ENCODE data around the gene RPL7L1.
A peak's percentile ranks its signal among the peaks of the same experiment; 100 is the strongest.

RPL7L1 gene

GRCh38 chr6:42928986-42929820, 49.8 kb downstream of the RPL7L1 start, which contains the start of gene CNPY3:
Gene CNPY3 (plus strand): TSS chr6:42929480. CDS start chr6:42929571, 91 bp downstream.
- peak; percentile 92 for DNase-seq (ENCODE audit: low spot score)
- in situ Hi-C loops (cut with MboI; ENCODE audit: low sequenced_read_pairs, unreplicated experiment), result no loop called here
- TF ChIP-seq CTCF (IDR thresholded peaks at IDR 0.05; ENCODE audit: borderline replicate concordance, control extremely low read depth, extremely low read depth, insufficient read depth, missing control alignments), result no peak

- peak; percentile 81 for DNase-seq (ENCODE audit: low spot score)
- in situ Hi-C loops (cut with MboI; ENCODE audit: low sequenced_read_pairs, unreplicated experiment), result no loop called here
Measured at GRCh38 chr6:42929821-42930360, 50.5 kb downstream of the RPL7L1 start.

GRCh38 chr6:42932412-42932811, 53.0 kb downstream of the RPL7L1 start:
- no peak for TF ChIP-seq CTCF (IDR thresholded peaks at IDR 0.05; ENCODE audit: borderline replicate concordance, control extremely low read depth, extremely low read depth, insufficient read depth, missing control alignments)
- in situ Hi-C loops (cut with MboI; ENCODE audit: low sequenced_read_pairs, unreplicated experiment), result no loop called here
- no peak for DNase-seq (ENCODE audit: low spot score)

More at GRCh38 chr6:42929821-42930360, 50.5 kb downstream of the RPL7L1 start:
- no peak for TF ChIP-seq CTCF (IDR thresholded peaks at IDR 0.05; ENCODE audit: borderline replicate concordance, control extremely low read depth, extremely low read depth, insufficient read depth, missing control alignments)

- no peak for TF ChIP-seq CTCF (IDR thresholded peaks at IDR 0.05; ENCODE audit: borderline replicate concordance, control extremely low read depth, extremely low read depth, insufficient read depth, missing control alignments)
- in situ Hi-C loops (cut with MboI; ENCODE audit: low sequenced_read_pairs, unreplicated experiment), result no loop called here
- DNase-seq (ENCODE audit: low spot score), result no peak
Measured at GRCh38 chr6:42933205-42933604, 53.8 kb downstream of the RPL7L1 start.

GRCh38 chr6:42935322-42935721, 55.9 kb downstream of the RPL7L1 start:
- no peak for DNase-seq (ENCODE audit: low spot score)
- no peak for TF ChIP-seq CTCF (IDR thresholded peaks at IDR 0.05; ENCODE audit: borderline replicate concordance, control extremely low read depth, extremely low read depth, insufficient read depth, missing control alignments)
- in situ Hi-C loops (cut with MboI; ENCODE audit: low sequenced_read_pairs, unreplicated experiment), result no loop called here

GRCh38 chr6:42936398-42936797, 57.0 kb downstream of the RPL7L1 start:
- in situ Hi-C loops (cut with MboI; ENCODE audit: low sequenced_read_pairs, unreplicated experiment), result no loop called here
- no peak for DNase-seq (ENCODE audit: low spot score)
- no peak for TF ChIP-seq CTCF (IDR thresholded peaks at IDR 0.05; ENCODE audit: borderline replicate concordance, control extremely low read depth, extremely low read depth, insufficient read depth, missing control alignments)

Data from GM13976 (cell line).